Neural progenitor cell (in vitro differentiated cells): ENCODE data around the gene TMEM217.

Source experiments
- EZH2 ChIP-seq: fragments of 200-600 bp; sonication (generic); IDR thresholded peaks from 2 replicates; pipeline ENCODE4 v1.6.1; 2017; ENCODE audit warnings: antibody characterized with exemption, mild to moderate bottlenecking, moderate library complexity
- EZH2phosphoT487 ChIP-seq: fragments of 200-600 bp; sonication (generic); IDR thresholded peaks from 2 replicates; pipeline ENCODE4 v1.6.1; 2017; ENCODE audit warnings: antibody characterized with exemption
- TF ChIP-seq, protein P1 (sequence below): fragments of 200-600 bp; sonication (generic); IDR thresholded peaks from 2 replicates; pipeline ENCODE4 v1.5.1; 2017; ENCODE audit warnings: antibody characterized with exemption, mild to moderate bottlenecking

DNA sequence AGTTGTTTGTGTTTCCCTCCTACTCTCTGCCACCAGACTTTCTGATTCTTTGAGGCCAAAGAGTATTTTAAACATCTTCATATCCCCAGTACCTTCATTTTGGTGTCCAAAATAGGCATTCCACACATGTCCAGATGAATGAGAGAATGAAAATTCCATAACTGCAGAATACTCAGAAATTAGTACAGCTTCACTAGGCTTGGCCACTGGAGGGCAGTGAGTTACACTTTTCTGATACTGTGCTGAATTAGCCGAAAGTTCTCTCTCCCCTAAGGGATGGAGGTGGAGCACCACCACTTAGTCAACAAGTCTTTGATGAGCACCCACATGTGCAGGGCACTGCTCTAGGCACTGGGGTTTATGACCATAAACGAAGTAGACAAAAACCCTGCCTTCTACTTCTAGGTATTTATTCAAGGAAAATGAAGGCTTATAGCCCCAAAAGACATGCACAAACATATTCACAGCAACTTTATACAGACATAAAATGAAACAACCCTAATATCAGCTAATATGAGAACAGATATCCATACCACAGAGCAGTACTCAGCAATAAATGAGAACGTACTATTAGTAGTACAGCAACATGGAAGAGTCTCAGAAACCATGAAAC, 46.1 kb upstream of the TMEM217 start:
- TF ChIP-seq EZH2phosphoT487 (no peak), EZH2 (no peak)
- TF ChIP-seq, protein P1, sequence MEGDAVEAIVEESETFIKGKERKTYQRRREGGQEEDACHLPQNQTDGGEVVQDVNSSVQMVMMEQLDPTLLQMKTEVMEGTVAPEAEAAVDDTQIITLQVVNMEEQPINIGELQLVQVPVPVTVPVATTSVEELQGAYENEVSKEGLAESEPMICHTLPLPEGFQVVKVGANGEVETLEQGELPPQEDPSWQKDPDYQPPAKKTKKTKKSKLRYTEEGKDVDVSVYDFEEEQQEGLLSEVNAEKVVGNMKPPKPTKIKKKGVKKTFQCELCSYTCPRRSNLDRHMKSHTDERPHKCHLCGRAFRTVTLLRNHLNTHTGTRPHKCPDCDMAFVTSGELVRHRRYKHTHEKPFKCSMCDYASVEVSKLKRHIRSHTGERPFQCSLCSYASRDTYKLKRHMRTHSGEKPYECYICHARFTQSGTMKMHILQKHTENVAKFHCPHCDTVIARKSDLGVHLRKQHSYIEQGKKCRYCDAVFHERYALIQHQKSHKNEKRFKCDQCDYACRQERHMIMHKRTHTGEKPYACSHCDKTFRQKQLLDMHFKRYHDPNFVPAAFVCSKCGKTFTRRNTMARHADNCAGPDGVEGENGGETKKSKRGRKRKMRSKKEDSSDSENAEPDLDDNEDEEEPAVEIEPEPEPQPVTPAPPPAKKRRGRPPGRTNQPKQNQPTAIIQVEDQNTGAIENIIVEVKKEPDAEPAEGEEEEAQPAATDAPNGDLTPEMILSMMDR, result peak; percentile 58
